Lower lobe of right lung (tissue), 2 donors: ENCODE data around the gene YLPM1. TPM values are rescaled to one million over a fixed set of nuclear protein-coding genes. Genes with fewer than 3 reads are reported as not detected.

Experiments used
- ATAC-seq, 2 donors: fragments of 200-7000 bp; cut with Tn5 transposase; one replicate each; pipeline ENCODE4 v1.9.1; 2020 to 2022; ENCODE audit warnings: mild to moderate bottlenecking in 2 of 2, moderate library complexity in 2 of 2
- DNase-seq: peaks from one replicate; pipeline ENCODE4 v3.0.0-alpha.2; 2020
- H3K27ac ChIP-seq: fragments of 200-600 bp; one replicate; pipeline ENCODE4 v1.8.0; 2022
- H3K27me3 ChIP-seq: fragments of 200-600 bp; one replicate; pipeline ENCODE4 v1.8.0; 2022; ENCODE audit warnings: low read depth
- H3K36me3 ChIP-seq: fragments of 200-600 bp; one replicate; pipeline ENCODE4 v1.8.0; 2022; ENCODE audit warnings: mild to moderate bottlenecking
- H3K4me1 ChIP-seq: fragments of 200-600 bp; one replicate; pipeline ENCODE4 v1.8.0; 2022
- H3K4me3 ChIP-seq: fragments of 200-600 bp; one replicate; pipeline ENCODE4 v1.8.0; 2022; ENCODE audit warnings: mild to moderate bottlenecking
- H3K9me3 ChIP-seq: fragments of 200-600 bp; one replicate; pipeline ENCODE4 v1.8.0; 2022
- CTCF ChIP-seq: fragments of 200-600 bp; IDR thresholded peaks from one replicate; pipeline ENCODE4 v1.8.0; 2022; ENCODE audit warnings: antibody characterized with exemption, mild to moderate bottlenecking
- intact Hi-C: fragments of 100-400 bp; cut with DNase I; formaldehyde crosslinking; loops from one replicate; pipeline ENCODE4 v1.11.0; 2022
- total RNA-seq: library from RNA; stranded (reverse); fragmentation: NEBNext Ultra II Directional; extraction: Animal tissue kit (Norgen Biotek cat#: 25700); gene quantifications from one replicate; pipeline ENCODE4 v1.2.1, GENCODE V29; 2021
- donor health status: DM: no; HTN: yes; CAD: no; lungs with severe emphysema.

Gene YLPM1
- total RNA-seq, 1 donor from 2014 or later: 58.0 TPM

- intact Hi-C loops: no loop called here
- DNase-seq: no peak
- ATAC-seq: no peak
- no peak for TF ChIP-seq CTCF
- Histone ChIP-seq H3K27me3 (no peaks in the 10 kb centered on the region), H3K36me3 (peaks cover 10% of the 10 kb centered on the region), H3K9me3 (no peaks in the 10 kb centered on the region), H3K4me3 (no peak overlapping the region), H3K4me1 (peaks cover under 1% of the 10 kb centered on the region), H3K27ac (no peak overlapping the region)
These were observed 80.5 kb downstream of the YLPM1 start for GRCh38 chr14:74843653-74844052.

GRCh38 chr14:74846168-74846567 is 83.1 kb downstream of the YLPM1 start:
- DNase-seq: no peak
- intact Hi-C loops: no loop called here
- no peak overlapping the region for H3K4me3 ChIP-seq
- H3K4me1 ChIP-seq: no peaks in the 10 kb centered on the region
- no peak for ATAC-seq
- H3K27me3 ChIP-seq: no peaks in the 10 kb centered on the region
- no peak overlapping the region for H3K27ac ChIP-seq
- peaks cover 2% of the 10 kb centered on the region for H3K36me3 ChIP-seq
- no peak for TF ChIP-seq CTCF
- no peaks in the 10 kb centered on the region for H3K9me3 ChIP-seq

- Histone ChIP-seq H3K9me3 (no peaks in the 10 kb centered on the region), H3K4me3 (no peak overlapping the region), H3K36me3 (no peaks in the 10 kb centered on the region), H3K27ac (no peak overlapping the region), H3K27me3 (no peaks in the 10 kb centered on the region), H3K4me1 (no peaks in the 10 kb centered on the region)
- DNase-seq (no peak), ATAC-seq (no peak)
- intact Hi-C loops: no loop called here
- no peak for TF ChIP-seq CTCF
These were observed 84.0 kb downstream of the YLPM1 start for GRCh38 chr14:74846968-74847665.

- ATAC-seq (no peak), DNase-seq (no peak)
- H3K27me3 ChIP-seq: no peaks in the 10 kb centered on the region
- no peak overlapping the region for H3K27ac ChIP-seq
- H3K4me1 ChIP-seq: peaks cover 14% of the 10 kb centered on the region
- no peaks in the 10 kb centered on the region for H3K9me3 ChIP-seq
- TF ChIP-seq CTCF: no peak
- no peaks in the 10 kb centered on the region for H3K36me3 ChIP-seq
- H3K4me3 ChIP-seq: no peak overlapping the region
- intact Hi-C loops: no loop called here
These were observed 85.7 kb downstream of the YLPM1 start for GRCh38 chr14:74848768-74849167.

- H3K27me3 ChIP-seq: no peaks in the 10 kb centered on the region
- no peak for TF ChIP-seq CTCF
- H3K4me3 ChIP-seq: no peak overlapping the region
- peaks cover 31% of the 10 kb centered on the region for H3K4me1 ChIP-seq
- DNase-seq: no peak
- peak; percentile 37 to 72 for ATAC-seq
- intact Hi-C loops: loop anchor here (10.0 kb wide), 1 partner anchor 52 kb away; no protein-coding TSS in a partner anchor
- H3K36me3 ChIP-seq: no peaks in the 10 kb centered on the region
- peak overlapping the region; percentile 51 for H3K27ac ChIP-seq
- H3K9me3 ChIP-seq: no peaks in the 10 kb centered on the region
These were observed 89.9 kb downstream of the YLPM1 start for GRCh38 chr14:74852922-74853530.
